Measurements from ENCODE around the gene ZNF614.
"Not testable (repeated sequence)": the region's sequence is repeated elsewhere in the genome, so short reads cannot be mapped to it uniquely, and the experiment has no call there.

ZNF614 gene

GRCh38 chr19:52028027-52028779 is at the start of gene ZNF614:
TSS of gene ZNF614 (minus strand) at chr19:52028379. CDS start at chr19:52025745, 2,634 bp downstream.
- DNase-seq, result peak; percentile 38 to 99 (median 86)

GRCh38 chr19:52070496-52070895 is 42.3 kb upstream of the ZNF614 start:
- DNase-seq, result no peak

GRCh38 chr19:52069653-52070052 is 41.5 kb upstream of the ZNF614 start:
- no peak for DNase-seq

GRCh38 chr19:52066258-52066863 is 38.2 kb upstream of the ZNF614 start:
- no peak for DNase-seq

GRCh38 chr19:52065399-52065798 is 37.2 kb upstream of the ZNF614 start:
- DNase-seq, result no peak

- not testable (repeated sequence) for DNase-seq
These were observed 28.3 kb upstream of the ZNF614 start for GRCh38 chr19:52056480-52056879.

- not testable (repeated sequence) for DNase-seq
These were observed 23.6 kb upstream of the ZNF614 start for GRCh38 chr19:52051736-52052135.

GRCh38 chr19:52048555-52049501 is 20.6 kb upstream of the ZNF614 start, which contains the start of gene ZNF432:
TSS of gene ZNF432 (minus strand) at chr19:52048838. CDS start at chr19:52046868, 1,970 bp downstream.
- DNase-seq, result peak; percentile 69 to 98 (median 87)

GRCh38 chr19:52039169-52039568 is 11.0 kb upstream of the ZNF614 start:
- no peak for DNase-seq

- DNase-seq, result no peak
These were observed 6.0 kb upstream of the ZNF614 start for GRCh38 chr19:52034051-52034728.

- DNase-seq, result peak in 1 of 51 donors; percentile 30
These were observed 573 bp upstream of the ZNF614 start for GRCh38 chr19:52028780-52029123.

GRCh38 chr19:52026255-52026990 is 1.8 kb downstream of the ZNF614 start:
- DNase-seq, result not testable (repeated sequence)

- not testable (repeated sequence) for DNase-seq
These were observed 3.7 kb downstream of the ZNF614 start for GRCh38 chr19:52024478-52024877.

GRCh38 chr19:52022193-52022592 is 6.0 kb downstream of the ZNF614 start:
- DNase-seq, result no peak

GRCh38 chr19:52020506-52020905 is 7.7 kb downstream of the ZNF614 start:
- DNase-seq, result no peak

- no peak for DNase-seq
These were observed 17.5 kb downstream of the ZNF614 start for GRCh38 chr19:52010674-52011073.

- DNase-seq, result peak; percentile 56 to 95 (median 87)
These were observed 20.2 kb downstream of the ZNF614 start, which contains the start of gene ZNF615 for GRCh38 chr19:52007806-52008557. TSS of gene ZNF615 (minus strand) at chr19:52008211. CDS start at chr19:52003711, 4,500 bp downstream.

GRCh38 chr19:52007451-52007805 is 20.8 kb downstream of the ZNF614 start:
- DNase-seq, result peak in 14 of 51 donors; percentile 4 to 41 (median 24)

- DNase-seq, result no peak
These were observed 34.0 kb downstream of the ZNF614 start for GRCh38 chr19:51994048-51994644.
